H4 (cell line): ENCODE measurements around the gene EEIG2. TPM values are rescaled to one million over a fixed set of nuclear protein-coding genes. Genes with fewer than 3 reads are reported as not detected.
A peak's percentile ranks its signal among the peaks of the same experiment; 100 is the strongest.
"Not testable (repeated sequence)": the region's sequence is repeated elsewhere in the genome, so short reads cannot be mapped to it uniquely, and the experiment has no call there.

Source experiments
- DNase-seq: peaks from one replicate; pipeline ENCODE4 v3.0.0-alpha.2; 2015; ENCODE audit warnings: low spot score
- total RNA-seq: library from RNA; depleted of rRNA; stranded (reverse); fragments of >200 nt; shearing (Covaris generic); gene quantifications from 2 replicates; pipeline ENCODE4 v1.2.3, GENCODE V29; 2014

The EEIG2 gene
- total RNA-seq, 1 experiment from 2014 or later, result 6.9 TPM

DNA sequence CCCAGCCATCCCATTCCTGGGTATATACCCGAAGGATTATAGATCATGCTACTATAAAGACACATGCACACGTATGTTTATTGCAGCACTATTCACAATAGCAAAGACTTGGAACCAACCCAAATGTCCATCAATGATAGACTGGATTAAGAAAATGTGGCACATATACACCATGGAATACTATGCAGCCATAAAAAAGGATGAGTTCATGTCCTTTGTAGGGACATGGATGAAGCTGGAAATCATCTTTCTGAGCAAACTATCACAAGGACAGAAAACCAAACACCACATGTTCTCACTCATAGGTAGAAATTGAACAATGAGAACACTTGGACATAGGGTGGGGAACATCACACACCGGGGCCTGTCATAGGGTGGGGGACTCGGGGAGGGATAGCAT lies 12.4 kb upstream of the EEIG2 start:
- not testable (repeated sequence) for DNase-seq

DNA sequence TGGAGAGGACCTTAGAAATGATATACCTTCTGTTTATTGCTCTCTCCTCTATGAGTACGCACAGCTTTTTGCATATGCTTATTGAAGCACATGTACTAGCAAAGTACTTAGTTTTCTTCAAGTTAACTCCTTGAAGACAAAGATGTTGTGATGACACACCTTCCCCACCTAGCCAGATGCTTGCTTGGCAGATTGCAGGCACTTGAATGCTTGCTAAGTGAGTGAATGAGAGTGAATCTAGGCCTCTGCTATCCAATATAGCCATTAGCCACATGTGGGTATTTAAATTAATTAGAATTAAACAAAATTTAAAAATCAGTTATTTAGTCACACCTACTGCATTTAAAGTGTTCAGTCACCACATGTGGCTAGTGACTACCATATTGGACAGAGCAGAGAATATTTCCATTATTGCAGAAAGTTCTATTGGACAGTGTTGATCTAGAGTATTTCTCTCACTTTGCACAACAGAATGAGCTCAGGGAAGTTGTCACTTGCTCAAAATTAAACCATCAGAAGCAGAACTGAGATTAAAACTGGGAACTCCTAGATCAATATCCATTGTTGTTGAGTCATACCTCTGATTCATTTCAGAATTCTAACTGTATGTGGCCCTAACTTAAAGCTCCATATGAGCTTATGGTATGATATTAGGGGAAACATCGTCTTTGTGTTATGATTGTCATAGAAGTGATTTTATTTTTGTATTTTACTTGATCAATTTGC lies 8.6 kb upstream of the EEIG2 start:
- DNase-seq, result no peak

DNA sequence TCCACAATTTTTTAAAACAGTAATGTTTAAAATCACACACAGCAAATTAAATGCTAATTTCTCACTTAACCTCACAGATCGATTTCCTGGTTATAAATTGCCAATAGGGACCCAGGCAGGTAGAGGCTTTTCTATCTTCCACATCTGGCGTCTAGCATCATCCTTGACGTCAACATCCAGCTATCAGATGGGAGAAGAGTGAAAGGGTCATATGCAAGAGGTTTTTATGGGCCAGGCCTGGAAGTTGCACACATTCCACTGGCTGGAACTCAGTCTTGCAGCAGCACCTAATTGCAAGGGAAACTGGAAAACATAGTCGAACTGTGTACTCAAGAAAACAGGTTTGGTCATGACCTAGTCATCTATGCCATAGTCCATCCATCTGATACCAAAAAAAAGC lies 6.0 kb upstream of the EEIG2 start:
- DNase-seq, result no peak

DNA sequence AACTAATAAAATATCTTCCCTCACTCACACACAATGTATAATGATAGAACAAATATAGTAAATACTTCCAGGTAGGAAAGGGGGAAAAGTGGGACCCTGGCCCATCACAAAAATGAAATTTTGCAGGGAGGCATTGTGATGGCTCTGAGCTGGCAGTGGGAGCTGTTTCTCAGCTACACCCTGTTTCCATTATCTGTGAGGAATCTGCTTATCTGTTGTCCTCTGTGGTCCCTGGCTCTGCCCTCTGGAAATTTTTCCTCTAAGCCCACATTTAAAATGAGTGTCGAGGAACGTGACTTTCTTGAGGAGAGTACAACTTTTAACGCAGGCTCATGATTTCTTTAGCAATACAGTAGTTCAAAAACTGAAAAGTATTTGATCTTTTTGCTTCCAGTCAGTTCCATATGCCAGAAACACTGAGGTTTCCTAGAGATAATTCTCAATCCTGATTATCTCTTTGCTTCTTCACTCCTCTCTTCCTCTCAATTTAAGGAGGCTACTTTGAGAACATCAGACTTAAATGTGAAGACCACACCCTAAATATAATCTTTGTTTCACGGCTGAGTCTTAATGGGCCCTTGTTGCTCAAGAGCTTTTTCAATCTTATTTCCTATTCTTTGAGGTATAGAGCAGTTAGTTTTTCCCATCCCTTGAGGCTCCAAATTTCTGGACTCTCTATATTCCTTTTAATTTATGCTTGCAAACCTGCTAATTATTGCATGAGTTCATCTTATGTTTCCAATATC lies 5.0 kb upstream of the EEIG2 start:
- no peak for DNase-seq

DNA sequence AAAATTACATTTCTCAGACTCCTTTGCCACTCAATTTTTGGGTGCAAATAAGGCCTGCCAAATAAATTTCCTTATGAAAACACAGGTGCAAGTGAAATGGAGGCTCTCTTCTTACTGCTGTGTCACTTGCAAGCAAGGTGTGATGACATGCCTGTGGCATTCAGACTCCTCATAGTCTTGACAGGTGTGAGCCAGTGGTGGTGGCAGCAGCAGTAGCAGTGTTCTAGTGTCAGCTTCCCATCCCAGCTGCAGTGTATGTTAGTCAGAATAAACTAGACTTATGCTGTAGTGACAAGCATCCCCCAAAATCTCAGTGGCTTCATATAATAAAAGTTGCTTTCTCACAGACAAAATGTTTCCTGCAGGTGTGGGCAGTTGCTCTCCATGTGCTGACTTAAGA lies 3.8 kb upstream of the EEIG2 start:
- no peak for DNase-seq

DNA sequence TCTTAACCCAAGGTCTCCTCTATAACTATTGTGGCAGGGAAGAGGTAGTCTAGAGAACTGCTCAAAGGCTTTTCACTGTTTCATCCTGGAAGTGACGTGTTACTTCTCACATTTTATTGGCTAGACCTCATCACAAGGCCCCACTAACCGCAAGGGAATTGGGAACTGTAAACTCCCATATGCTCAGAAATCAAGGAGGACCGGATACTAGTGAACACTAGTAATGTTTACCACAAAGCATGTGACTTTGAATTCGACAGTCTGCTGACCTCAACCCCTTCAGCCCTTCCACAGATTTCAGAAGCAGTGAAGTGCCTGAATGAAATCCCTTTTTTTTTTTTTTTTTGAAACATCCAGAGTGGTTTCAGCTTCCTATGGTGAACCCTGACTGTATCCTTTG lies 3.4 kb upstream of the EEIG2 start:
- DNase-seq, result peak; percentile 49

DNA sequence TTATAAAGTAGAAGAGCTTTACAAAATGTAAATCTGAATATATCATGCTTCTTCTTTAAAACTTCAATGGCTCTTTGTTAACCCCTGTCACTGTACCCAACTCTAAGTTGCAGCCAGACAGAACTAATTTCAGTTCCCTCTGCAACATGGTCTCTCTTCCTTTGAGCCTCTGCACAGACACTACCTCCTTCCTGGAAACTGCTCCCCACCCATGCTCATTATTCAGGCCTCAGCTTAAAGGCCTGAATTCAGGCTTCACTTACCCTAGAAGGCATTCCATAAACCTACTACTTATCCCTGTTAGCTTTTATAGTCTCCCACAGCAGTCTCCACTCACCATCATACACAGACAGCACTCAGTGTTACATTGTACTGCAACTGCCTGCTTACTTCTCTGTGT lies 2.6 kb upstream of the EEIG2 start:
- DNase-seq, result no peak

DNA sequence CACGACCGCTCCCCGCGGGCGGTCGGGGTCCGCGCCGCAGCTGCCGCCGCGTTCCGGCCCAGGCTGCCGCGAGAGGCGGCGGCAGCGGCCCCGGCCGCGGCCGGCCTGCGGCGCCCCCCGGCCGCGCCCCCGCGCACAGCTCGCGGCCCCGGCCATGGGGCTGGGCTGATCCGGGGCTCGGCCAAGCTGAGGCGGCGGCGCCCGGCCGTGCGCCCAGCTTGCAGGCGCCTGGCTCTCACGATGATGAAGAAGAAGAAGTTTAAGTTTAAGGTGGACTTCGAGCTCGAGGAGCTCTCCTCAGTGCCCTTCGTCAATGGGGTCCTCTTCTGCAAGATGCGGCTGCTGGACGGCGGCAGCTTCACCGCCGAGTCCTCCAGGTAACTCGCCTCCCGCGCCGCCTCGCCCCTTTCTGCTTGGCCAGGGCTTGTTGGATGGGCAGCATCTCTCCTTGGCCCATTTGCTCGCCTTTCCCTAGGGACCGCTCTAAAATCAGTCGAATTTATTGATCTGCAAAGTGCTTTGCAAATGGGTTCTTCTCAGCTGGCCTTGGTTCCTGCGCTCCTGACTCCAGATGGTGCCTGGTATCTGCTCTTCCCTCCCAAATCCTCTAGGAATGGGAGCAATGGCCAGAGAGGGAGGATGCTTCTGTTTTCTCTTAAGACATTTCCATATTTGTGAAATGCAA lies 431 bp downstream of the EEIG2 start:
- no peak for DNase-seq

DNA sequence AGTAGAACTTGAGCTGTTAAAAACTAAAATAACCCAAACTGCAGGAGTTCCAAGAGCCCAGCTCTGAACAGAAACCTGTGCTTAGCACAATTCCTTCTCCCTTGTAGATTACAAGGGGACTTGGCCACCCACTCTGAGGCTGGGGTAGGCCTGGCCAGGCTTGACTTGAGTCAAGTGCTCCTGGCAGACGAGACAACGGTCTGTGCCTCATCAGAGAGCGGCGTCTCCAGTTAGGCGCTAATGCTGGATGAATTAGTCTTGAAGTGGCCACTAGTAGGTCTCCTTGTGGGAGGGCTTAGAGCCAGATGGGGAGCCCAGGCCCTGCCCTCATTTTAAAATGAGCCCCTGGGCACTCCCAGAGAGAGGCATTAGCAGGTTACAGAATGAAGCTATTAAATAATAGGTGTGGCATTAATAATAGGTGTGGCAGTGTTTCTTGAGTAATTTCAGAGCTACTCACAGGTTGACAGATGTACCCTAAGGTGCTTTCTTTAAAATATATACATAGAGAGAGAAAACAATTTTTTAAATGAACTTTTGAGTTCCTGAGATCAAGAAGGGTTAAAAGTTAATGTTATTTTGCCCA lies 1.1 kb downstream of the EEIG2 start:
- peak; percentile 46 for DNase-seq

DNA sequence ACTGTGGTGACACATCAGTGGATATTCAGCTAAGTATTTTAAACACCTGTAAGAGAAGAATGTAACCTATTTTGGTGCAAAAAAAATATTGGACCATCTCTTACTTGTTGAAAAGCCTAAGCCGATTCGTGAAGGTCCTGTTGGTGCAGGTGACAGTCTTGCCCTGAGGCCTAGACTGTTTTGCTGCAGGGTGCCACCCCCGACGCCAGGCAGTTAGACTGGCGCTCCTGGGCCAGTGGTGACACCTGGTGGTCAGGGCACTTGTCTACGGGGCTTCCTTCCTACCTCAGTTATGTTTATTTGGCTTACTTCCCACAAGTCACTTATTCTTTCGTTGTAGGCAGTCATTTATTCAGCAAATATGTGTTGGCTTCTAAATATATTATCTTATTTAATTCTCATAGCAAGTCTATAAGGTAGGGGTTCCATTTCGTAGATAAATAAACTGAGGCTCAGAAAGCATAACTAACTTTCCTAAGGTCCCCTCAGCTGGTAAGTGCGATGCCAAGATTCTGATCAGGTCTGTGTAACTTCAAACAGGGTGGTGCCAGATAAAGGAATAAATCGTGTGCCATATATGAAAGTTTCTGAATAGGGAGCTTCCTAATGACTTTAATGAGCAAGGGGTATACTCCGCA lies 1.9 kb downstream of the EEIG2 start:
- peak; percentile 58 for DNase-seq

DNA sequence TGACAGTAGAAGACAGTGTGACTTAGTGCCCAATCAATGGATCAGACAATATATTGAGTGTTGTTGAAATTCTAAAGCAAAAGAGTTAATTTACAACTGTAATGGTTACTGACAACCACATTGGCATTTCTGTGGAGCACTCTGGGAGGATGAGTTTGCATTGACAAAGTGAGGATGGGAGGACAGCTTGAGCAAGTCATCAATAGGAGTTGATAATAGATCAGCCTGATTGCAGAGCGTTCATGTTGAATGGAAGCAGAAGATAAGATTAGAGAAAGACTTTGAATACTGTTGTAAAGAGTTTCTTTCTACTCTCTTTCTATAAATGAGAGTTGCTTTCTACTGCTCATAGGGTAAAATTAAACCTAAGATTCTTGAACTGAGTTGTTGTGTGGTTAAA lies 3.9 kb downstream of the EEIG2 start:
- no peak for DNase-seq

DNA sequence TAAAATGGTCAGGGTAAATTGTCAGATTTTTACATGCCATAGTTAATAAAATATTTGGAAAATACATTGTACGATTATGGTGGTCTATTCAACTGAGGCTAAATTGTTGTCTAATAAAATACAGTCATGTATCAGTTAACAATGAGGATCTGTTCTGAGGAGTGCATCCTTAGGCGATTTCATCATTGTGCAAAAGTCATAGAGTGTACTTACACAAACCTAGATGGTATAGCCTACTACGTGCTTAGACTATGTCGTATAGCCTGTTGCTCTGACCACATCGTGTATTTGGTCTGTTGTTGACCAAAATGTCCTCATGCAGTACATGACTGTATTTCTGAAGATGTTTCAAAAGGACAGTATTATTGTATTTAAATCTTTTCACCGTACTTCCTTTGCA lies 5.2 kb downstream of the EEIG2 start:
- DNase-seq, result no peak

DNA sequence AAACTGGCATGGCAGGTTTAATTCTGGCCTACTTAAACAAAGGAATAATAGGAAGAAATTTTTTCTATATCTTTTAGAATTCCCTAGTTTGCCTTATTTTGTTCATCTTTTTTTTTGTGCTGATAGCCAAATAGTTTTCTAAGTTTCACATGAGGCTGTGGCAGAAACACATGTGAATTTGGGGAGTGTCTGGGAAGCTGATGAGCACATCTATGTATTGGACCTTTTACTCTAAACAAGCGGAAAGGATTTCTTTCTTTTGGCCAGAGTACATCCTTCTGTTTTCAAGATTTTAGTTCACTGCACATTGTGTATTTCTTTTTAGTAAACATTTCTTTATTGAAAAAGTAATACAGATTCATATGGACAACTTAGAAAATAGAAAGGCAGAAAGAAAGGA lies 5.6 kb downstream of the EEIG2 start:
- DNase-seq, result no peak

DNA sequence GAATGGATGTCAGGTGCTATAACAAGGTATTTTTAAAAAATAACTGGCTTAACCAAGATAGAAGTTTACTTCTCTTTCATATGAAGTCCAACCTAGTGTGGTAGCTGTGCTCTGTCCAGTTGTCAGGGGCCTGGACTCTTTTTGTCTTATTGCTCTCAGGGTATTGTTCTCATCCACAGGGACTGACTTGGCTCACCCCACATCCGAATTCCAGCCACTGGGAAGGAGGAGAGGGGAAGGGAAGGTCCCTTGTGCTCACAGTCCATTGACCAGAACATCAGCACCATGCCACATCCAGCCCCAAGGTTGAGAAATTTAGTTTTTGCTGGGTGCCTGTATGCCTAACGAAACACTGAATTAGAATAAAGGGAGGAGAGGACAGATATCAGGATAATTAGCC lies 8.7 kb downstream of the EEIG2 start:
- DNase-seq, result no peak

DNA sequence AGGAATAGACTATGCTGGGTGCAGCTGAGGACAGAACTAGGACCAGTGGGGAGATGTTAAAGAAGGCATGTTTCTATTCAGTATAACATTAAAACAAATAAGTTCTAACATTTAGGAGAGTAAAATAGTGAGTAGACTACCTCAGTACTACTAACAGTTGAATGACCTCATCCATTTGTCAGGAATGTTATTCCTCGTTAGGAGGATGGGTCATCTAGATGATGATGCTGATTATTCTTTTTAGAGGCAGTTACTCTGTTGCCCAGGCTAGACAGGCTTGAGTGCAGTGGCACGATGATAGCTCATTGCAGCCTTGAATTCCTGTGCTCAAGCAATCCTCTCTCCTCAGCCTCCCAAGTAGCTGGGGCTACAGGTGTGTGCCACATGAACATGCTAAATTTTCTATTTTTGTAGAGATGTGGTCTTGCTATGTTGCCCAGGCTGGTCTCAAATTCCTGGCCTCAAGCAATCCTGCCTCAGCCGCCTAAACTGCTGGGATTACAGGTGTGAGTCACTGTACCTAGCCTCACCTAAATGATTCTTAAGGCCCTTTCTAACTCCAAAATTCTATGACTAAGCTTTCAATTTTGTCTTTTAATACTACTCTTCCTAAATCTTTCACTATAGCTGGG lies 9.3 kb downstream of the EEIG2 start:
- DNase-seq, result no peak

DNA sequence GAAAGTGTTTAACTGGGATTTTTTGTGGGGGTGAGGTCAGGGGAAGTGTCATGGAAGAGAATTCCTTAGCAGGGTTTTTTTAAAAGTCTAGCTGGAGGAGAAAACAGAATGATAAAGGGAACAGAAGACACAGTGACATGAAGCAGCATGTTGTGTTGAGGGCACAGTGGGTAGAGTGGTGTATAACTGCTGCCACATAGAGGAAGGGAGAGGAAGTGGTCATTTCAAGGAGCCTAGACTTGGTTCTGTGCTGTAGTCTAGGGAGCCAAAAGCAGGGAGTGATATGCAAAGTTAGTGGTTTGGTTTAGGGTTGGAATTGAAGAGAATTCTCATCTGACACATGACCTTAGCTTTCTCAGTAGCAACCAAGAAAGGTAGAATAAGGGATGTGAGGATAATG lies 10.2 kb downstream of the EEIG2 start:
- DNase-seq, result peak; percentile 33

DNA sequence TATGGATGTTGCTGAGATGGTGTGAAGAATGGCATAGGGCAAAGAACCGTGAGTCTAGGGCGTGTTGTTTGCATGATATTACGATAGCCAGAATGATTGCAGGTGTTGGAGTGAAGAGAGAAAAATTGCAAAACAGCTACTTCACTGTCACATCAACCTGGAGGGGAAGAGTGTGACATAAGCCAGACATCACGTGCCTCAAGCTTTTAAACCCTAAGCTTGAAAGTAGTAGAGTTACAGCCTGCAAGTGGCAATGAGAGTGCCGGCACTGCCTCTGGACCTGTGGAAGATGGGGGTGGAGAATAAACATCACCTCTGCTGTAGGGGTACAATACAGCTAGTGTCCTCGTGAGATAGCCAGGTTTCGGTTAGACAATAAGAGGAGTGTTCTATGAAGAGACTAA lies 11.1 kb downstream of the EEIG2 start:
- no peak for DNase-seq

DNA sequence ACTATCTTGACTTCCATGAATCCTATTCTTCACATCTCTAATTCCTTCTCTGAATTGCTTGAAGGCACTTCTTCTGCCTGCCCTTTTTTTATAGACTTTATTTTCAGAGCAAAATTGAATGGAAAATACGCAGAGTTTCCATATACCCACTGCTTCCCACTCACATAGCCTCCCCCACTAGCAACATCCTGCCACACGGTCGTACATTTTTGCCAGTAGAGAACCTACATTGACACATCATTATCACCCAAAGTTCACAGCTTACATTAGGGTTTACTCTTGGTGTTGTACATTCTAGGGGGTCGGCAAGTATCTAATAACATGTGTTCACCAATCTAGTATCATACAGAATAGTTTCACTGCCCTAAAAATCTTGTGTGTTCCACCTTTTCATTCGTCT lies 12.3 kb downstream of the EEIG2 start:
- DNase-seq, result no peak

DNA sequence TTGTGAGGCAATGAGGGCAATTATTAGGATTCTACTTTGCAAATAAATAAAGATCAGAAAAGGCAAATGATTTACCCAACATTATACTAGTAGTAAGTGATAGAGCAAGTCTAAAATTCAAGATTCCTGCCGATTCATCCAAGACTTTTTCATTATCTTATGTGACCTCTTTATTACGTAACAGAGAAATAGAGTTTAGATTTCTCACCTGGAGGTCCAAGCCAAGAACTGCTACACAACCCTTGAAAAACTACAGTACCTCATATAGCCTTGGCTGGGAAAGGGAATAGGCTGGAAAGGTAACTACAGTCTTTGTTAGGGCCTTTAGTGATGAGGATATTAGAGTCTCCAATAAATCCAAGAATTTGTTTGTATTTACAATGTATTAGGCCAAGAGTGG lies 13.3 kb downstream of the EEIG2 start:
- DNase-seq, result no peak

DNA sequence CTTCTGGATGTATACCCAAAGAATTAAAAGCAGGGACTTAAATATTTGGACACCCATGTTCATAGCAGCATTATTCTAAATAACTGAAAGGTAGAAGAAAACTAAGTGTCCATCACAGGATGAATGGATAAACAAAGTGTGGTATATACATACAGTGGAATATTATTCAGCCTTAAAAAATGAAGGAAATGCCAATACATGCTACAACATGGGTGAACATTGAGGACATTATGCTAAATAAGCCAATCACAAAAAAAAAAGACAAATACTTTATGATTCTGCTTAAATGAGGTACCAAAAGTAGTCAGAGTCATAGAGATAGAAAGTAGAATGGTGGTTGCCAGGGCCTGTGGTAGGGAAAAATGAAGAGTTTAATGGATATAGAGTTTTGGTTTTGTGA lies 14.1 kb downstream of the EEIG2 start:
- no peak for DNase-seq

DNA sequence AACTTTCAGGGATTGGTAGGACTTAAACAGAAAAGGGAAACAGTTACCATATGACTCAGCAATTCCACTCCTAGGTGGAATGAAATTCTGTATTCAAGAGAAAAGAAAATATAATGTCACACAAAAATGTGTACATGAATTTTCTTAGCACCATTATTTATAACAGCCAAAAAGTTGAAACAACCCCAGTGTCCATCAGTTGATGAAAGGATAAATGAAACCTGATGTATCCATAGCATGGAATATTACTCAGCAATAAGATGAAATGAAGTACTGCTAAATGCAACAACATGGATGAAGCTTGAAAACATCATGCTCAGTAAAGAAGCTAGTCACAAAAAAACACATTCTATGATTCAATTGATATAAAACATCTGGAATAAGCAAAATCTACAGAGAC lies 15.5 kb downstream of the EEIG2 start:
- DNase-seq, result no peak
